ENCODE data around the gene LRMDA.
"Not testable (repeated sequence)": the region's sequence is repeated elsewhere in the genome, so short reads cannot be mapped to it uniquely, and the experiment has no call there.

The LRMDA gene

DNA sequence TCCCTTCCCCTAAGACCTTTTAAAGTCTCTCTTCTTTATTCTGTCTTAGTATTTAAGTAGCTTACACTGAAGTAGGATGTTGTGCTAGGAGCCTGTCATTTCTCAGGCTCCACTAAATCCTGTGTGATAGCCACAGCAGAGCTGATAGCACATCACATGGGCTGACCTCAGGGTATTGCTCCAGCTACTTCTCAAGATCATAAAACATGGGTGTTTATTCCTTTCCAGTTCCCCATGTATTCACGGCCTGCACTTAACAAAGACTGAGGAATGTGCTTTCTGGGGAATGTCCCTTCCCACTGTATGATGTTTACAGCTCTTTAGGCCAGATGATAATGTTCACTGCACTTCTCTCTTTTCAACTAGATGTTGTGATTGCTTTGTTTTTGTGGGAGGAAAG, 1119.4 kb downstream of the LRMDA start:
- no peak for DNase-seq

DNA sequence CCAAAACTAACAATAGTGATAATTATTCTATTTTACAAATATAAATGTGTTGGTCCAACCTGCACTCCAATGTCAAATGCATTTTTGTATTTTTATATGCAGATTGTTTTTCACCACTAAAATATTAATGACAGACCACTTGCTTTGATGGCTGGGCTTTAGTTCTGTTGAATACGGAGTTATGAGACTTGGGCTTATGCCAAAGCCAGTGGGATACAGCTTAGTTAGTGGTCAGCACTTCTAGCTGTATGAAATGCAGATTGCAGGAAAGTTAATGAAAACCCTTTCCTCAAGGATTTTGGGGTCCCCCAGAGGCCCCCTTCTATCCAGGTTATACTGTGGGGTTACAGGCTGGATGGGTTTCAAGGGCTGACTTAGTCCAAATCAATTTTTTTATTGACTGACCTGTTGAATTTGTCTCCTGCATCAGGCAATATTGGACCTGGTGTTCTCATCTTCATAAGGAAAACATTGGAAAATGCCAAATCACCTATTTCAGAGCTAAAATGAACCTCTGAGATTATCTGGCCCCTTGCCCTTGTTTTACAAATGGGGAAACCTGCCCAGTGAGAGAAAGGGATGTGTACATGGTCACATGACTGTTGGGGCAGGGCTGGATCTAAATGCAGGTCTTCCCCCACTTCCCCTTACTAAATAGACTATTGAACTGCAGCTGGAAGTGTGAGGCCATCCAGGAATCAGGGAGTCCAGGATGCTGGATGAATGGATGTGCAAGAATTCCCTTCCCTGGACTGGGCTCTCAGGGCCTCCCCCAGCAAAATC, 1120.9 kb downstream of the LRMDA start:
- DNase-seq = no peak

DNA sequence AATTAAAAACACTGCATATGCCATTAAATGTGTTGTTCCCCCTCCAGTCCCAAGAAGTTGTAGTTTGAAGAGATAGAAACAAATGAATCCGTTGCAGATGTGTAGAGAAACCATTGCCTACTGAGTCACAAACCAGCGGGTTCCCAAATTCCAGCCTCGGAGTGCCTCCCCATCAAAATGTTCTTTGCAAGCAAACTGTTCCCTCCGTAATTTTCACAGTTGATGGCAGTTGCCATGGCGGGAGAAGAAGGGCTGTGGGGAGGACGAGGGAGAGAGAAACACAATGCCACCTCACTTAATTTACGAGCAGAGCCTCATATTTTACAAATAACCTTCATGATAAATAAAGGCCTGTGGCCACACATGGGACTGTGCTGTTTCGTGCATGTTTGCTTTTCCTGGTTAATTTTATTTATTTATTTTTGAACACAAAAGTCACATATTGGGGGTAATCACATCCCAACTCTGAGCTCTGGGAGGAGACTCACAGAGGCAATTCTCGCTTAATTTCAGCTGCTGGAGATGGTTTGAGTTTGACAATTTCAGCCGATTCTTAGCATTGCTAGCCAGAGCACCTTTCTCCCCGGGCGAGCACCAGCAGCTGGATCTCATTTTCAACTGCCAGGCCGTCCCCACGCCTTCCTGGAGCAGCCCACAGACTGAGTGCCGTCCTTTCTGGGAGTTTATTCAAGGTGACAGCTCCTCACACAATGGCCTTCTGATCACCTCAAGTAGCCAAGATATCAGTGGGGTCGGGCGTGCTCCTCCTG, 1122.0 kb downstream of the LRMDA start:
- DNase-seq = no peak

DNA sequence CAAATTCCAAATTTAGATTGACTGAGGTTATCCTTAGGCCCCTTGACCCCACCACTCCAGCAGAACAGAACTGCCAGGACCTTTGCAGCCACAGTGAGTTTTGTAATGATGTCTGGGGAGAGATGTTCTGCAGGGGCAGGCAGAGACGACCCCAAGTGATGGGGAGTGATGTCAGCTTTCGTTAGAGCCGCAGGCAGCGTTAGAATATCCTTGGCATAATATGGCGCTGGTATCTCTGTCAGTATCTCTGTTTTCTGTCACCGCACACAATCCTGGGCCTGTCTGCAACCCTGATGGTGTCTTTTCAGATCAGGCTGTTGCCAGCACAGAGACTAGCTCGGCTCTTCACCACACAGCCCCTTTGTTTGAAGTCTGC, 1122.6 kb downstream of the LRMDA start:
- no peak for DNase-seq

DNA sequence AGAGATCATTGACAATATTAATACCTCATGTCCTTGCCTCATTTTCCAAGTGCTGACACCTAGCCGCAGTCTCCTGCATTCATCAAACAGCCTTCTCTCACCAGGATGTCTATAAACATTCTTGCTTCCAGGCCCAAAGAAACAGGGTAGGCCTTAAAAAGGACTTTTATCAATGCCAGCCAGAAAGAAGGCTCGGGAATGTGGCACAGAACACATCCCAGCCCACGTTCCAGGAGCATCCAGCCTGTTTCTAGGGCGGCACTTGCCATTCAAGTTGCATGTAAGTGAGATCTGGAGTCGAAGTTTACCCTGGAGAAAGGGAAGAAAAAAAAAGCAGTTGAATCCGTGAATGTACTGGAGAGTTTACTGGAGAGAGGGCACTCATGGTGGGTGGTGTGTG, 1123.1 kb downstream of the LRMDA start:
- no peak for DNase-seq

DNA sequence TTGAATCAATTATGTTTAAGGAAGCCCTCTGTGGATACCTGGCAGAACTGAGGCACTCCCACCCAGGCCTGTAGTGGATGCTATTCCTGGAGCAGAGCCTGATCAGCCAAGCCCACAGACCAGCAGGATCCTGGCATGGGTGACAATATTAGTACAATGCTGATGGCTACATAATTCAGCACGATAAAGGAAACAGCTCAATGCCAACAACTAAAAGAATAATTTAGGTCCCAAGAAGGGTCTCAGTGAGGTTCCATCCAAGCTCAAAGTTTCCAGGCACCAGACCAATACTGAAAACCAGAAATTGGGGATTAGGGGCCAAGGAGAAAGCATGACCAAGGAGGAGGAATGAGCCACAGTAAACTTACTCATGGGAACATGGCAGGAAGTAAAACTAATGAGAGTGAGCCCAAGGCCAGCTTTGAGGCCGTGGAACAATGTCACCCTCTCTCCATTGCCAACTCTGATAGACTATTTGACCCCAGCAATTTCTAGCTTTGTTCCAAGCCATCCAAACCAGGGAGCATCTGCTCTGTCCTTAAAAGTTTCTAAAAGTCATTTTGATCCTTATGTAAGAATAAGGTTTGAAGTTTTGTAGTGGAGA, 1123.7 kb downstream of the LRMDA start:
- DNase-seq = no peak

DNA sequence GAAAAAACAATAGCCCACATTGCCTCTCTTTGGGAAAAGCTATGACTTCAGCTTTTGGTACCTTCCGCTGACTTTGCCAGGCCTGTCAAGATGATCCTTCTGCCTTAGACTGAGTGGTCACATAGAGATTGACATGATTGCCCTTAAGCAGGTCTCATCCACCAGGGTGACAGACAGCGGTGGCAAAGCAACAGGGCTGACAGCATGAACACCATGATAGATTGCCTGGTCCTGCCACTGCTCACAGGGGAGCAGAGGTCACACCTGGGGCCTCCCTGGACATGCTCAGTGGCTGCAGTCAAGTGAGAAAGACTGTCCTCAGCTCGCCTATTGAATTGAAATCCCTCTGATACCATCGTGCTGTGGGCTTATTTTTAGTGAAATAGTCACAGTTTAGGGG, 1125.9 kb downstream of the LRMDA start:
- no peak for DNase-seq

DNA sequence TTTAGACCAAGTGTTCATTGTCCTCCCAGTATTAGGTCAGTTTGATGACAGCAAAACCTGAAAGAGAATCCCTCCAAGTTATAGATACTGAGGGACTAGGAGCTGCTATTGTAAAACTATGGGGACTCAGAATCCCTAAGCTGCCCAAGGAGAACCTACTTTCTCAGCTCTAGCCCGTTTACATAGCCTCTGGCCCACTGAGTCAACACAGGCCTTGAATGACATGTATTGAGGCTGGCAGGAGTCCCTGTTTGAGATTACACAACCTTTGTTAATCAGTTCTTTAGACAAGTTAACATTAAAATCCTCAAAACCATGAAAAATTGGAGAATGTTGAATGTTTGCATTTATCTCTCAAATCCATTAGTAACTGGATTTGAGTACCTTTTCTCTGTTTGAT, 1127.2 kb downstream of the LRMDA start:
- peak; percentile 12 for DNase-seq

DNA sequence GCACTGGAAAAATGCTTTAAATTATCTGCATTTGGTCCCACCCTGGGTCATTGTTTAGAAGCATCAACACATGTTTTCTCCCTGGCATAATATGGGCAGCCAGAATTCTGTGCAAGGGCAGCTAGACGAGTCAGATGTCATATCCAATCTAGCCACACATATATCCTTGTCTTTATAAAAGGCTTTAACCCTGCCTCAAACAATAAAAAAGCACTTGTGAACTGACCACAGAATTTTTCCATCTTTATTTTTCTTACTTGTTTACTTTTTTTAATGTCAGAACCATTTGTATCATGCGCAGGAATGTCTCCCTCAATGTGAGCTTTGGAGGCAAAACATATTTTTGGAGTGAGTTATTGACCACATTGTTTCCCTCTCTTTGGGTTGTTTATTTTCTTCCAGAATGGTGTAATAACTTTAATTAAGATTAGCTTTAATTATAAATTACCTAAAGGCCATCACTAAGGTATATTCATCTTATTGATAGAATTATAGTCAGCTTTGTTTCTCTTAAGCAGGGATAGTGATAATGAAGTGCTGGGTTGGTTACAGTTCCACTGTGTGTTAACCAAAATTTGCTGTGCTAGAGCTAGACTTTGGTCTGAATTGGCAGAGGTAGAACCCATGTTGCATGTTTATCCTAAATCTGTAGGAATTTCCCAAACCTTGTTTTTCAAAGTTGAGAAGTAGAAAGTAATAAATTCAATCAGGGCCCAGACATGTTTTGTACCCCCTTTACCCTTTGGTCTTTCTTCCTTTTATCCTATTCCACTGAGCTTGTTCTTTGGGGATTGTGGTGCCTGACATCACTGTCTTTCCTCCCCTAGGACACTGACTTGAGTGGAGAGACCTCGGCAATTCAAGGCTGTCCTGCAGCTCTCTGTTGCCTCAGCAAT, 1127.8 kb downstream of the LRMDA start:
- no peak for DNase-seq

DNA sequence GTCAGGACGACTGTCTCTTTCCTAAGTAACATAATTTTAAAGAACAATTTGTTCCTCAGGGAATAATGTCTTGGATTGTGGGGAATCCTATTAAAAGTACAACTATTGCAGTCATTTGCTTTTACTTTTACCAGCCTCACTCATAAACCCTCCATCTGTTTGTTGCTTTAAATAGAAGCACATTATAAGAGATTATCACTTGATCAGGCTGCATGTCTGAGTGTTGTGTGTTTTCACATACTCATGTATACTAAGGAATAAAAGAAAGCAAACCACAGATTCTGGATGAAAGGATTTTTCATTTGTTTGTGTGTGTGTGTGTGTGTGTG, 1128.4 kb downstream of the LRMDA start:
- DNase-seq = no peak

DNA sequence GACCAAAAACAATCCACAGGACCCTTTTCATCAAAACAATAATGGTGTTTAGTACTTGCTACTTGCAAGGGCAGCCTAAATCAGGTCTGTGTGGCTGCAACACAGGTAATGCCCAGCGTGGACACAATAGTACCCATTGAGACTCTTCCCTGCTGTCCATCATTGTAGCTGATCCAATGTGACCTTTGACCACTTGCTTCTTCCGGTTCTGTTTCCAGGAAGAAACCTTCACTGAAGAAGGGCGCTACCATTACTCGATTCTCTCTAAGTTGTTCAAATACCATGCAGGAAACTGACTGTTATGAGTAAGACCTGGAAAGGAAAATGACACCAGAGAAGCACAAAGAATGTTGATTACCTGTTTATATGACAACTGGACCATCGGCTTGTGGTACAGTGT, 1128.9 kb downstream of the LRMDA start:
- DNase-seq = no peak

DNA sequence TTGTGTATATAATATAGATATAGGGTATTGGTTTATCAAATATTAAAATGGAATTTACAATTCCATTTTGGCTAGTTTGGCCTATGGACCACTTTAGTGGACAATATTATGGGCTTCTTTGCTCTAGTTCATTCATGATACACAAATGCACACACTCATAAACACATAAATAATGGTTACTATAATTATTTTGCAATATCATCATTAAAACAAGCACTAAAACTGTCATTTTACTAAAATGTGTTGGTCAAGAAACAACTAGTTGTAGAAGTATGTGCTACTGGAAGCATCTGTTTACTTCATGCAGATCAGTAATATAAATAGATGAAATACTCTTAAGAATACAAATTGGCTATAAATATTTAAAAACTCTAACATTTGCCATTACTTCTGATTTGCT, 1131.9 kb downstream of the LRMDA start:
- DNase-seq = no peak

DNA sequence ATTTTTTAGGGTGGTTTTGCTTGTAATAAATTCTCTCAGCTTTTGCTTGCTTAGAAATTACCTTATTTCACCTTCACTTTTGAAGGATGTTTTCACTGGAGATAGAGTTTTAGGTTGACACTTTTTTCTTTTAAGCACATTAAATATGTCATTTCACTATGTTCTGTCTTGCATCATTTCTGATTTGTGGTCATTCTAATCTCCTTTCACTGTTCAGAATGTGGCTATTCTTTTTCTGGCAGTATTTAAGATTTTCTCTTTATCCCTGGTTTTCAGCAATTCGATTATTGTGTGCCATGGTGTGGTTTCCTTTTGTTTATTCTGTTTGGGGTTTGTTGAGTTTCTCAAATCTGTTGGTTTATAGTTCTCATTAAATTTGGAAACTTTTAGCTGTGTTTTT, 1140.6 kb downstream of the LRMDA start:
- no peak for DNase-seq

DNA sequence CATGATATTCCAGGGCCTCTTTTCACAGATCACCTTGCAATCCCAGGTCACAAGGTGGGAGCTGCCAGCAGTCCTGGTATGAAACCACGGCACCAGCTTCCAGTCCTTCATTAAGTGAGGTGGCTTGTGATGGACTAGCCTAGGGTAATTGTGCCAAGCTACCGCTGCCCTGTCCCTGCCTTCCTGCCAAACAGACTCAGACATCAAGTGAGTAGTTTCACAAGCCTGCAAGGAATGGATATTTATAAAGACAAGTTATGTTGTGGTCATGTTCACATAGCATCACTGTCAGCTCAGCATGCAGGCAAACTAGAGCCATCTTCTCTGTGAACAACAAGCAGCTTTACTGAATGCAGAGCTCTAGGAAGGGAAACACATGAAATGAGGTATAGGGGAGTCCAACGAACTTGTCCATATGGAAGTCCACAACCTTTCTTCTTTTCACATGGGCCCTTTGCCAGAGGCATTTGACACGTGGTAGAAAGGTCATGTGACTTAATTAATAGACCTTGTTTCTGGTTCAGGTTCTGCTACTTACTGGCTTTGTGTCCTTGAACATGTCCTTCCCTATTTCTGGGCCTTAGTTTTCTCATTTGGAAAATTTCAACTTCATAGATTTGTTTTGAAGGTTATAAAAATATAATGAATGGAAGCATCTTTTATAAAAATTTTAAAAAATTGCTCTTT, 1145.0 kb downstream of the LRMDA start:
- no peak for DNase-seq

DNA sequence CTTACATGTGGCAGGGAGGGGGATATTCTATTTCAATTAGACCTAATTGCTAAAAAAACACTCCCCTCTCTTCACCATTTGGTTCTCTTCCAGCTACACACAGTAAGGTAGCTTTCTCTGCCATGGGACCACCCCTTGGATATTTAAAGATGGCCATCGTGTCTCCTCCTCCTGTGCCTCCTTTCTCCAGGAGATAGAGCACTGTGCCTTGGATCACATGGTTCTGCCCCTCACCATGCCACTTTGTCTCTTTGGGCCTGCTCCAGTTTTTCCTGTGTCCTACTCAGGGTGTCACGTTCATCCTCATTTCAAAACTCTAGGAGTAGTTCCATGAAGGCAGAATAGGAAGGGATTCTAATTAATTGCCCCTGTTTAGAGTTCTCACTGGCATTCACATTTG, 1146.0 kb downstream of the LRMDA start:
- DNase-seq = no peak

DNA sequence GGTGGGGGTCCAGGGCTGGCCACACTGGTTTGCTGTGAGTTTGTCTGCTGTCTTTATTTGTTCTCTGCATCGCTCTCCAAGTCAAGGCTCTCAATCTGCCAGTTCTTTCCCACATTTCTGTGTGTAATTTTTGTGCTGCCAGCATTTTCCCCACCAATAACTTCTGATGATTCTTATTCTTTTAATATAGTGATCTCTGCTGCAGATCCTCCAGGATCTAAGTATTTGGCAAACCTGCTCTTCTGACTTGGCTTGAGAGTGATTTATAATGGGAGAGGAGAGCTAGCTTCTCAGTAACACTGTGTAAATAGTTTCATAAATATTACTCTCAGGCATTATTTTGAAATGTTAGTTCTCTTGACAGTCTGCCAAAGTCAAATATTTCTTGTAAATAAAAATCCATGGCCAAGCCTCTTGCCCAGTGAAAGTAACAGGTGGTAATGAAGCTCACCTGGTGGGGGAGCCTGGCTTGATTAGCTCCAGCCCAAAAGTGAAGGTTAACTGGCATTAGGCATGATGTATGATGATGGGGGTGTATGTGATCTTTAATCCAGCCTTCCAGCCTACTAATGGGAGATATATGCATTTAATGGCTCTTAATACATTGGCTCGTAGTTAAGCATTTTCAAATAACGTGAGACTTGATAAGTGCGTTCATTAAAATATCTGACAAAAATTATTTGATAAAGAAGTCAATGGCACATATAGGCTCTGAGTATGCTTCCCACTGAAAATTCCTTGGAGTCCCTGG, 1150.3 kb downstream of the LRMDA start:
- DNase-seq = peak; percentile 37

DNA sequence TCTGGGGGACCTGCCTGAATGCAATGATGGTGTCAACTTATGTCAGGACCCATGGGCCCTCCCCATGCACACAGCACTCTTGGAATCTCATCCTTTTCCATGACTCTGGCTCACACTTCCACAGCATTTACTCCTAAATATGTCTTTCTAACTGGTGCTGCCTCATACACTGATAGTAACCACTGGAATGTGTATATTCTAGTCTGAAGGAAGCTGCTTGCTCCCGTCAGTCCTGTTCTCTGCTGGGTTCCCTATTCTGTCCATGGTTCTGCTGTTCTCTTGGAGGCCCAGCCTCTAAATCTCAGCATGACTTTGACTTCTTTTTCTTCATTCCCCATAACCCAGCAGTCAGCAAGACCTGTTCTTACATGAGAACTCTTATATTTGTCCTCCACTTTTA, 1151.1 kb downstream of the LRMDA start:
- DNase-seq = no peak

DNA sequence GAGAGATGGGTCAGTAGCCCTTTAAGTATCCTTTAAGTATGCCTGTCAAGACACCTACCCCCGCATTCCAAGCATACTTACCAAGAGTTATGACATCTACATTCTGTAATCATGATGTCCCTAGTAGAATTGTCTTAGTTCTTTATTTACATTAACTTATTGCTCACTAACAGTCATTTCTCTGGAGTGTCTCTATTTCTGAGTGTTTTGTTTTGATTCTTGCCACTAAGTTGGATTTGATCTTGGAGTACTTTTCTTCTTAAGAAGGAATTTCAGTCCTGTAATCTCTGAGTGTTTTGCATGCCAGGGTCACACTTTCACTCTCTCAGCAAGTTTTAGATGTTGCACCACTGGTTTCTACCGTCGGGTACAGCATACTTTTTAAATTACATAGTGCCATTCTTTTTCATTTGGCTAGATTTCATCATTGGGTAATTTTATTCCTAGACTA, 1152.3 kb downstream of the LRMDA start:
- no peak for DNase-seq

DNA sequence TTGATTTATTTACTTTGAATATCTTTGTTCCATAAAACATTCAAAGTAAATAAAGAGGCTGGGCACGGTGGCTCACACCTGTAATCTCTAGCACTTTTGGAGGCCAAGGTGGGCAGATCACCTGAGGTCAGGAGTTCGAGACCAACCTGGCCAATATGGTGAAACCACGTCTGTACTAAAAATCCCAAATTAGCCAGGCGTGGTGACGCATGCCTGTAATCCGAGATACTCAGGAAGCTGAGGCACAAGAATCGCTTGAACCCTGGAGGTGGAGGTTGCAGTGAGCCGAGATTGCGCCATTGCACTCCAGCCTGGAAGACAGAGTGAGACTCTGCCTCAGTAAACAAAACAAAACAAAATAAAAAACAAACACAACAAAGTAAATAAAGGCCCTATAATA, 1153.0 kb downstream of the LRMDA start:
- not testable (repeated sequence) for DNase-seq

Measured in DMS153 (cell line).